Sigmoid colon (tissue), 7 donors: ENCODE measurements around the gene RTN3. TPM values are rescaled to one million over a fixed set of nuclear protein-coding genes. Genes with fewer than 3 reads are reported as not detected.

ENCODE experiments used
- DNase-seq: peaks from one replicate; pipeline ENCODE4 v3.0.0-alpha.2; 2019
- H3K27ac ChIP-seq, 4 donors: fragments of 200-600 bp; sonication (generic); one replicate each; pipeline ENCODE4 v1.5.1; 2016 to 2019; ENCODE audit warnings: mild to moderate bottlenecking in 1 of 4
- H3K27me3 ChIP-seq, 3 donors: fragments of 200-600 bp; sonication (generic); one replicate each; pipeline ENCODE4 v1.5.1; 2019; ENCODE audit warnings: mild to moderate bottlenecking in 1 of 3
- H3K36me3 ChIP-seq, 4 donors: fragments of 200-600 bp; sonication (generic); one replicate each; pipeline ENCODE4 v1.5.1; 2016 to 2019
- H3K4me1 ChIP-seq, 4 donors: fragments of 200-600 bp; sonication (generic); one replicate each; pipeline ENCODE4 v1.5.1; 2017 to 2019
- H3K4me3 ChIP-seq, 4 donors: fragments of 200-600 bp; sonication (generic); one replicate each; pipeline ENCODE4 v1.5.1; 2017 to 2019; ENCODE audit warnings: mild to moderate bottlenecking in 2 of 4, moderate library complexity in 1 of 4
- H3K9me3 ChIP-seq, 4 donors: fragments of 200-600 bp in 3 of 4; sonication (generic) in 3 of 4; one replicate each; pipeline versions ENCODE4 v1.5.1 to v1.6.1; 2013 to 2019
- CTCF ChIP-seq, 4 experiments: fragments of 450-650 bp in 3 of 4; fragments of 200-600 bp in 1 of 4; IDR thresholded peaks; one replicate each; pipeline ENCODE4 v1.5.1; 2016 to 2019; ENCODE audit warnings: antibody characterized with exemption in 4 of 4, mild to moderate bottlenecking in 3 of 4, moderate library complexity in 2 of 4
- EP300 ChIP-seq, 4 donors: sonication (generic); formaldehyde crosslinking; IDR thresholded peaks; one replicate each; pipeline ENCODE4 v1.6.1; 2017; ENCODE audit warnings: antibody characterized with exemption in 4 of 4
- POLR2A ChIP-seq, 2 donors: fragments of 450-650 bp; IDR thresholded peaks; one replicate each; pipeline ENCODE4 v1.6.1; 2016; ENCODE audit warnings: antibody characterized with exemption in 2 of 2, mild to moderate bottlenecking in 2 of 2, moderate library complexity in 2 of 2
- POLR2AphosphoS5 ChIP-seq, 4 donors: sonication (generic); formaldehyde crosslinking; IDR thresholded peaks; one replicate each; pipeline ENCODE4 v1.6.1; 2017; ENCODE audit warnings: antibody characterized with exemption in 4 of 4
- WGBS, 2 donors: extraction: QIAGEN DNeasy Blood & Tissue Kit; methylation state at CpG; one replicate each; pipeline ENCODE4 v1.1.7; 2013; 5-methylcytosine and 5-hydroxymethylcytosine counted together
- intact Hi-C: fragments of 100-400 bp; cut with DNase I; formaldehyde crosslinking; loops from one replicate; pipeline ENCODE4 v1.15.1; 2023
- polyA plus RNA-seq, 3 donors: library from polyadenylated mRNA; stranded (reverse); fragments of 200-250 nt; gene quantifications; one replicate each; pipeline ENCODE4 v1.2.3, GENCODE V29; 2013
- total RNA-seq, 4 donors: library from RNA; depleted of rRNA; stranded (reverse); fragments of >200 nt; gene quantifications; one replicate each; pipeline ENCODE4 v1.1.0, GENCODE V29; 2016
- donor health status: healthy with polysubstance abuse.
- donor health status: Bipolar disorder and iron deficiency.
- donor health status: healthy.

RTN3 gene
- total and polyA plus RNA-seq, 7 donors = 24.6 to 105 (median 89.5) TPM

GRCh38 chr11:63763496-63764339, 82.4 kb downstream of the RTN3 start:
- peaks cover 0 to 61% (median 55%) of the 10 kb centered on the region in 4 donors for H3K4me1 ChIP-seq

GRCh38 chr11:63764340-63764678, 83.0 kb downstream of the RTN3 start:
- peak; percentile 73 for DNase-seq
- Histone ChIP-seq H3K4me1 (peaks cover 0 to 63% (median 57%) of the 10 kb centered on the region in 4 donors), H3K4me3 (peak overlapping the region in 3 of 4 donors; percentile 52 to 65 (median 62)), H3K27me3 (no peaks in the 10 kb centered on the region), H3K36me3 (peaks cover 0 to 5% (median 0%) of the 10 kb centered on the region in 4 donors), H3K27ac (peak overlapping the region; percentile 86 to 94 (median 91)), H3K9me3 (no peaks in the 10 kb centered on the region)
- no peak for TF ChIP-seq POLR2AphosphoS5 (IDR thresholded peaks at IDR 0.05)
- no peak for TF ChIP-seq EP300 (IDR thresholded peaks at IDR 0.05)
- TF ChIP-seq POLR2A (IDR thresholded peaks at IDR 0.05) = no peak
- TF ChIP-seq CTCF (IDR thresholded peaks at IDR 0.05) = no peak
- 82 to 88% methylated on average over 23 of the region's 23 CpGs for WGBS, 2 donors
- intact Hi-C loops = loop anchor here (5.0 to 10.0 kb wide), 2 partner anchors 92 to 980 kb away; partner anchors contain the start of genes ATL3 and TMEM179B

More at GRCh38 chr11:63763496-63764339, 82.4 kb downstream of the RTN3 start:
- Histone ChIP-seq H3K4me3 (peak overlapping the region; percentile 52 to 65 (median 58)), H3K27me3 (no peaks in the 10 kb centered on the region), H3K9me3 (no peaks in the 10 kb centered on the region), H3K36me3 (peaks cover 0 to 11% (median 0%) of the 10 kb centered on the region in 4 donors), H3K27ac (peak overlapping the region; percentile 86 to 94 (median 91))
- intact Hi-C loops = loop anchor here (5.0 to 10.0 kb wide), 2 partner anchors 91 to 979 kb away; partner anchors contain the start of genes ATL3 and TMEM179B
- peak; percentile 80 to 91 (median 82) for TF ChIP-seq POLR2AphosphoS5 (IDR thresholded peaks at IDR 0.05)
- no peak for TF ChIP-seq CTCF (IDR thresholded peaks at IDR 0.05)
- TF ChIP-seq EP300 (IDR thresholded peaks at IDR 0.05) = no peak
- peak; percentile 41 to 43 for TF ChIP-seq POLR2A (IDR thresholded peaks at IDR 0.05)
- DNase-seq = peak; percentile 89
- WGBS, 2 donors = 86 to 90% methylated on average over 82 of the region's 82 CpGs

- intact Hi-C loops = loop anchor here (5.0 to 10.0 kb wide), 2 partner anchors 93 to 980 kb away; partner anchors contain the start of genes ATL3 and TMEM179B
- no peaks in the 10 kb centered on the region for H3K9me3 ChIP-seq
- TF ChIP-seq CTCF (IDR thresholded peaks at IDR 0.05) (no peak), POLR2AphosphoS5 (IDR thresholded peaks at IDR 0.05) (no peak), EP300 (IDR thresholded peaks at IDR 0.05) (no peak), POLR2A (IDR thresholded peaks at IDR 0.05) (no peak)
- no peaks in the 10 kb centered on the region for H3K27me3 ChIP-seq
- peaks cover 0 to under 1% (median 0%) of the 10 kb centered on the region in 4 donors for H3K36me3 ChIP-seq
- WGBS, 2 donors = 24 to 73% methylated on average over 30 of the region's 30 CpGs
- DNase-seq = no peak
- H3K4me3 ChIP-seq = peak overlapping the region in 2 of 4 donors; percentile 62 to 65
- peaks cover 0 to 69% (median 63%) of the 10 kb centered on the region in 4 donors for H3K4me1 ChIP-seq
- H3K27ac ChIP-seq = peak overlapping the region; percentile 86 to 94 (median 91)
Observed at GRCh38 chr11:63764679-63765647, 83.7 kb downstream of the RTN3 start.

- no peak for DNase-seq
- TF ChIP-seq CTCF (IDR thresholded peaks at IDR 0.05) = no peak
- TF ChIP-seq POLR2AphosphoS5 (IDR thresholded peaks at IDR 0.05) = no peak
- TF ChIP-seq EP300 (IDR thresholded peaks at IDR 0.05) = no peak
- no peak for TF ChIP-seq POLR2A (IDR thresholded peaks at IDR 0.05)
- Histone ChIP-seq H3K27me3 (no peaks in the 10 kb centered on the region), H3K9me3 (no peaks in the 10 kb centered on the region), H3K27ac (peak overlapping the region; percentile 86 to 94 (median 91)), H3K4me3 (no peak overlapping the region), H3K36me3 (no peaks in the 10 kb centered on the region), H3K4me1 (peaks cover 0 to 76% (median 66%) of the 10 kb centered on the region in 4 donors)
- WGBS, 2 donors = 53 to 78% methylated on average over 18 of the region's 18 CpGs
- intact Hi-C loops = loop anchor here (2.0 to 10.0 kb wide), 2 partner anchors 71 to 981 kb away; partner anchors contain the start of gene TMEM179B
Observed at GRCh38 chr11:63765688-63766241, 84.5 kb downstream of the RTN3 start.
